GM08714 (cell line): ENCODE results near the gene UBE2QL1.

Source experiments
- H3K4me3 ChIP-seq: fragments of 200-500 bp; sonication (Bioruptor generic); 2 replicates; pipeline ENCODE4 v1.5.1; 2014; ENCODE audit warnings: mild to moderate bottlenecking, low read length, inconsistent platforms
- ZNF274 ChIP-seq: IDR thresholded peaks from 2 replicates; pipeline ENCODE4 v1.6.1; 2012; ENCODE audit warnings: mild to moderate bottlenecking, low read depth, low read length

Gene UBE2QL1

DNA sequence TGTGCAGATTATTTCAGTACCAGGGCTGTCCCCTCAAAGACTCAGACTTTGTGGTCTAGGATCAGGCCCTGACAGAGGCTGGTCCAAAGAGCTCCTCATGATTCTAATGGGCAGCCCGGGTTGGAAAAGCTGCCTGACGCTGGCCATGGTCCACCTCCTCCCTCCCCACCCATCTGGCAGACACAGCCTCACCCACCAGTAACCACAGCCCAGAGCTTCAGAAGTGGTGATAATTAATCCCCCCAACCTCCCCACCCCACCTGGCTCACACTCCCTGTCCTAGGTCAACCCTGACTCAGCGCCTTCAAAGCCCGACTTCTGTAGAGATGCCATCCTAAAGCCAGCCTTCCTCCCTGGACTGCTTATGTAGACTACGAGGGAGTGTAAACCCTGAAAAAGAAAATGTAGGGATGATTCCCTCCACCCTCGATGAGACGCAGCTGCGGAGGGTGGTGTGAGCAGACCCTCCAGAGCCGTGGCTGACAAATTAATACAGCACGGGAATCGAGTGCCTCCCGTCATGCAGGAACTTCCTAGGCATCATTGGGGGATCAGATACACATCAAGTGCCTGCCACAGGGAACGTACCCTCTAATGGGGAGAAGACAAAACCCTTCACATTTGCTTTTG is 7.0 kb downstream of the UBE2QL1 start:
- no peak for TF ChIP-seq ZNF274

DNA sequence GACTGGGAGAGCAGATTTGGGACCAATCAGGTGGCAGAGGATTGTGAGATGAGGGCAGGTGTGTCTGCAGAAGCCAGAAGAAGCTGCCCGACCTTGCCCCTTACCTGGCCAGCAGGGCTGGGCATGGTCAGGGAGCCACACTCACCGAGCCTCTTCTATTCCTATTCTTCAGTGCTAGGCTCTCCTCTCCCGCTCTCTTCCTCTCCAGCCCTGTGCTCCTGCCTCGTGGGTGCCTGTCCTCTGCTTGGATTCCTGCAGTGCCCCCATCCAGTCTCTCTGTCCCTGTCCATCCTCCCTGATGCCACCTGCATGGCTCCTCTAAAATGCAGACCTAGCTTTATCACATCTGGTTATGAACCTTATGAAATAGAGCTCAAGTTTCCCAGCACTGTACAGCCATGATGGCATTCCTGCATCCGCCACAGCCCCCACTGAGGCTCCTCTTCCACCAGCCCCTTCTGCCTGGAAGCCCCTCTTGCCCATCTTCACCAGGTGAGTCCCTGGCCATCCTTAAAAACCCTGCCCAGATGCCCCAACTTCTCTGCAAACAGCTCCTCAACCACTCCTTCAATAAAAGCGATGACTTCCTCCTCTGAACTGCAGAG is 8.2 kb downstream of the UBE2QL1 start:
- no peak for TF ChIP-seq ZNF274

More for the DNA sequence above, 7.0 kb downstream of the UBE2QL1 start:
- no peak overlapping the region for H3K4me3 ChIP-seq

DNA sequence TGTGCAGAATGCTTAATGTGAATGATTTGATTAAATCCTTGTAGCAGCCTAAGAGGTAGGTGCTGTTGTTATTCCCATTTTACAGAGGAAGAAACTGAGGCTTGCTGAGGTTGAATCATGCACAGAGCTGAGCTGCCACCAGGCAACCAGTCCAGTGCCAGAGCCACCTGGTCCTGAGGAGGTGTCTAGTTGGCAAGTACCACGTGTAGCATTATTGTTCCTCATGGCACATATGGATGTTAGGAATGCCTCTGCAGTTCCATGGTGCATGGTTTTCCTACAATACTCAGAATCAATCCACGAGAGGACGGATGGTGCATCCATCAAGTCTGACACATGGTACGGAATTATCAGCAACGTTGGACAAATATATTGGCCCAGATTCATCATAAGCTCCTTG is 8.9 kb downstream of the UBE2QL1 start:
- TF ChIP-seq ZNF274, result no peak

More for the DNA sequence above, 8.2 kb downstream of the UBE2QL1 start:
- H3K4me3 ChIP-seq, result no peak overlapping the region

DNA sequence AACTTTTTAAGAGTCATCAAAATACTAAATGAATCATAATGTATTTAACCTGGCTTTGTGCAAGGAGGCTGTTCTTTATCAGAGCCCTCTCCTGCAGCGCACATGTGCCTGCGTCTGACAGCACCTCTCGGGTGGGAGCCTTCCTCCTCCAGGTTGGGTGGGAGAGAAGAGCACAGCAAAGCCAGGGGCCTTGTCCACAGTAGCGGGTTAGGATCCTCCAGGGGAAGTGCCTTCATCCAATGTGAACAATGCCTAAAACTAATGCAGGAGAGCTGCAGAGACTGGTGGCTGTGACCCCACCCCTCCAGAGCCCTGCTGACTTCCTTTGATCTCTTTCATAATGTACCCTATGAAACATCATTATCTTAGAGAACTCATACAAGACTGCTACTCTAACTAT is 10.2 kb downstream of the UBE2QL1 start:
- TF ChIP-seq ZNF274, result no peak
- H3K4me3 ChIP-seq, result no peak overlapping the region

More for the DNA sequence above, 8.9 kb downstream of the UBE2QL1 start:
- H3K4me3 ChIP-seq, result no peak overlapping the region

DNA sequence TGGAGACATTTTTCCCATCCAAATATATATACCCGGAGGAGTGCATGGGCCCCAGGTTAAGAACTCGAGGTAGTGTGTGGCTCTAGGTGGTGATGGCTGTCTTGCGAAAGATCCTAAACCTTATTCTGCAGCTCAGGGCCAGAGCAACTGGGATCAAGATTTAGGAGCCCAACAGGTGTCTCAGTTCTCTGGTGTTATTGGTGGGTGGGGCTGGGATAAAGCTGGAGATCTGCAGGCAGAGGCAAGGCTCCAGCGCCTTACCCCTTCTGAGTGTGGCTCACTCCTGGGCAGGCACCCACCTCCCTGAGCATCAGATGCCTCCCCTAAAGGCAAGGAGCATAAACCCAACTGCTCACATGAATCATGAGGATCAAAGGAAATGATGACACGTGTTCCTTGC is 11.2 kb downstream of the UBE2QL1 start:
- no peak overlapping the region for H3K4me3 ChIP-seq
- TF ChIP-seq ZNF274, result no peak

DNA sequence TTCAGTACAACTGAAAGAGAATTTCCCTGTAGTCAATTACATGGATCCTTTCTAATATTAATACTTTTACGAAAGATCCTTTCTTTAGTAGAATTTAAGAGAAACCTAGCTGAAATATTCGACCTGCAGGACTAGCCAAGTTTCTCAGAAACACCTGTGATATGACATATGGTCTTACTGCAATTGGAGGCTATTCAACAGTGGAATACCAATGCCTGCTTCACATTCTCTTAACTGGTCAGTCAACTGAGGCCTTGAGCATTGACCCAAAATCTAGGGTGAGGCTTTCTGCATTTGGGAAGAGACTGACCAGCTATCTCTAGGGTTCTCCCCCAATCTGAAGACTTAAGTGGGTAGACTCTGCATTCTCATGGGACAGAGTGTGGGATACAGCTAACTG is 12.3 kb downstream of the UBE2QL1 start:
- no peak overlapping the region for H3K4me3 ChIP-seq
- TF ChIP-seq ZNF274, result no peak

DNA sequence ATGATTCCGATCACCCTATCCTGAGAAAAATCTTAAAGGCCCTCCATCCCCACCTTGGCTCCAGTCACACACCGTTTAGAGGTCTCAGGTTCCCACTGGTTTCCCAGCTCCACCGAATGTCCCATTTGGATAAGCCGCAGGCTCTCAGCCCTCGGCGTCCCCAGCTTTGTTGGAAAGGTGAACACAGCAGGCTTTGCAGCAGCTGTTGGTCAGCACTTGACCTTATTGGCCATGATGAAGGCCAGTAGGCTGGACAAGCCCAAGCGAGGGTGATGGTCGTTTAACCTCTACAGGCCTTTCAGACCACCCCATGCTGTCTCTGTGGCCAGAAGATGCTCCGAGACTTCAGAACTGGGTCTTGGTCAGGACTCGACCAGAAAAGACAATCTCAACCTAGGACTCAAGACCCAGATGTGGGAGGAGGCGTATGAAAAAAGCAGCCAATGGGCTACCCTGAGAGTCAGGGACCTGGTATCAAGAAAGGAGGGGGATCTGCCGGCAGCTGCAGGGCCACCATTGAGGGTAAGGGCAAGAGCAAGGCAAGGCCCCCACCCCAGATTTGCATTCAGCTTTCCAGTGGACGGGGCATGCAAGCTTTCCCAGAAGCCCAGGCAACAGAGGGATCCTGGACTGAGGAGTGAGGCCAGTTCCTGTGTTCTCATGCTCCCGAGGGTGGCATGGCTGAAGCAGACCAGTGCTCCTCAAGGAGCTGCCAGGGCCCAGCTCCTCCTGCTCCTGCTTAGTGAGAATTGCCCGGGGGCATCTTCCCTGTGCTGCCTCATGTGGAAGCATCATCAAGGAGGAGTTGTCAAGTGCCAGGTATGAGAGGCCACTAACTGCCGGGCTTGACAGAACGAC is 13.4 kb downstream of the UBE2QL1 start:
- no peak for TF ChIP-seq ZNF274
- H3K4me3 ChIP-seq, result no peak overlapping the region

DNA sequence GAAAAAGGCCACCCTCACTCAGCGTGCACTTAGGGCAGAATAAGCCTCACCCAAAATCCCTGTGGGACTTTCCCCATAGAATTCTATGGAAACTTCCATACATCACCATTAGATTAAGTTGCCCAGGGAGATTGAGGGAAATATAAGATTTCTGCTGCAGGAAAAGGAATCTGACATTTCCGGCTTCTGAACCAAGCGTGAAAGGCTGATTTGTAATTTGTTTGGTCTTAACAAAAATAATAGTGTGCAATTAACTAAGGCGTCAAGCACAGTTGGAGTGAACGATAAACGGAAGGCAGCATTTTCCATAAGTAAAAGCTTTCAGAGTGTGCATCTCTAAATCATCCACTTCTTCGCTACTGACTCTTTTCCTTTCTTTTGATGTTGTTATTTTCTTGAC is 14.0 kb downstream of the UBE2QL1 start:
- TF ChIP-seq ZNF274, result no peak
- no peak overlapping the region for H3K4me3 ChIP-seq

DNA sequence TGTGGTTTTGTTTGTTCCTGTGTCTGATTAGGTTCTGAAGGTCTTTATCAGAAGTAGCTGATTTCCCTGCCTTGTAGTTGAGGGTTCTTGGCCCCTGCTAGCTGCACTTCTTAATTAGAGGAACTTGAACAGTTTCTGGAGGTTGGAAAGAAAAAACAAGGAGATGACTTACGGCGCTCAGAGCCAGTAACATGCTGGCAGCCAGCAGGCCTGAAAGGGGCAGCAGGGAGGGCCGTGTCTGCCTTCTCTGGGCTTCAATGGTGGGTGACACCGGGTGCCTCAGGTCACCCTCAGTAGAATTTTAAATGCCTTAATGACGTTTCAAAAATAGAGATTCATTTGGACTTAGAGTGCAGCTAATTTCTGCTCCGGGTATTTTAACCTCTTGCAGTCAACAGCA is 15.8 kb downstream of the UBE2QL1 start:
- no peak overlapping the region for H3K4me3 ChIP-seq
- no peak for TF ChIP-seq ZNF274

DNA sequence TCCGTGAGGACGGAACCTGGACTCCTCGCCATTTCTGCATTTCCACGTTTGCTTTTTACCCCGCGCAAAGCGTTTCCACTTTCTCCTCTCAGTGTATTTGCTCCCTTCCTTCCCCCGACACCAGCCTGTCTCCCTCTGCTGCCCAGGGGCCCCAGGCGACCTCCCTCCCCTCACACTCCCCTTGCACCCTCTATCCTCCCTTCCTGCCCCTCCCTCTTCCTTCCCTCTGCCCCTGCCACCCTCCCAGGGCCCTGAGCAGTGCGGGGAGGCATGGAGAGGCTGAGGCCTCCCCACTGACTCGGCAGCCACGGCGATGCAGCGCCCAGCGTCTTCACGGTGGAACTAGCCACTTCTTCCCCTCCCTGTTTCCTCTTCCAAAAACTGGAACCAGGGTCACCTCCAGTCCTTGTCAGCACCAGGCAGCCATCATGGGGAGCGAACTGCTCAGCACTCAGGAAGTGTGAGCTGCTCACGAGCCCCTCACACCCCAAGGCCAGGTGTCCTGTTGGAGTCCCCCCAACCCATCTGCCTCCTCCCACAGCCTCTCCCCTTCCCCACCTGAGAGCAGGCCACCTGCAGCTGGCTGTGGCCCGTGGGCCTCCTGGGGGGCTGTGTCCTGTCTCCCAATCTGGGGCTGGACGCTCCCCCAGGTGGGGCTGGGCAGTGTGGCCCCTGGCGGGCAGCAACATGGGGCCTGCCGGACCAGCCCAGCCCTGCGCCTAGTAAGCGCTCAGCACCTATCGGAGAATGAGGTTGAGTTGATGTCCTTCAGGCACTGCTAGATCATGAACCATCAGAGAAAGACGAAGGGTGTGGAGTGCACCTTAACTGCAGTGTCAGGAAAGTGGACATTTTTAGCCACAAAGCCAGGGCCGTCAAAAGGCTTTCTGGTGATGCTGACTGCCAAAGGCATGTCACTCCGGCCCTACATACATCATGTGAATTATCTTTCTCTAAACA is 17.5 kb downstream of the UBE2QL1 start:
- no peak overlapping the region for H3K4me3 ChIP-seq
- no peak for TF ChIP-seq ZNF274

DNA sequence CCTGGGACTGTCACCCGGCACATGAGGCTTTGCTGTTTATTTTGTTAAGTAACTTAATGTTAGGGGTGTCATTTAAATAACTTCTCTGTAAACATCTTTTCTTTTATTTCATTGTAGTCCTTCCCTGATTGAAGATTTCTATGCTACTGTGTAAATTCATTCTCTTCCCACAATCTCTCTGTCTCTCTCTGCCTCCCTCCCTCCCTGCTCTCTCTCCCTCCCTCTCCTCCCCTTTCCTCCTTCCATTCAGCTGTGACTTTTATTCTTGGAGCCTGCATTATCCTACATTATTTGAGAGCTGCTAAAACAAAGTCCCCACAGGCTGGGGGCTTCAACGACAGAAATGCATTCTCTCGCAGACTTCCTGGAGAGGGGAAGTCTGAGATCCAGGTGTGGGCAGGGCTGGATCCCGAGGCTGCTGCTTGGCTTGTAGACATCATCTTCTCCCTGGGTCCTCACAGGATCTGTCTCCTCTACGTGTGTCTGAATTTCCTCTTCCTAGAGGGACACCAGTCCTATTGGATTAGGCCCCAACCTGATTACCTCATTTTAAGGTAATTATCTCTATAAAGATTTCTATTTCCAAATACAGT is 18.4 kb downstream of the UBE2QL1 start:
- H3K4me3 ChIP-seq, result no peak overlapping the region
- TF ChIP-seq ZNF274, result no peak

DNA sequence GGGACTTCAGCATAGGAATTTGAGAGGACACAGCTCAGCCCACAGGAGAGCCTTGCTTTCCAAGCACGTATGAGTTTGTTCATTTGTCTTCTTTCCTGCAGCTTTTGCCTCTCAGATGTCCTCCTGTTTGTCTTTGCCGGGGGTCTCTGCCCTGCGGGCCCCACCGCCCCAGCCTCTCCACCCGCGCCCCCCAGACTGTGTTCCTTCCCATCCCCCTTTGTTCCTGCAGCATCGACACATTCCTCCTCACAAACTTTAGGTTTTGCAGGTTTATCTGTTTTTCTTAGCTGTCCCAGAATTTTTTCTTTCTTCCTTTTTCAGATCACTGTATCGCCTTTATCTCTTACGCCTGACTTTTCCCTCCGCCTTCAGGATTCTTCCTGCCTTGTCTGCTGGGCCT is 18.9 kb downstream of the UBE2QL1 start:
- H3K4me3 ChIP-seq, result no peak overlapping the region
- no peak for TF ChIP-seq ZNF274

DNA sequence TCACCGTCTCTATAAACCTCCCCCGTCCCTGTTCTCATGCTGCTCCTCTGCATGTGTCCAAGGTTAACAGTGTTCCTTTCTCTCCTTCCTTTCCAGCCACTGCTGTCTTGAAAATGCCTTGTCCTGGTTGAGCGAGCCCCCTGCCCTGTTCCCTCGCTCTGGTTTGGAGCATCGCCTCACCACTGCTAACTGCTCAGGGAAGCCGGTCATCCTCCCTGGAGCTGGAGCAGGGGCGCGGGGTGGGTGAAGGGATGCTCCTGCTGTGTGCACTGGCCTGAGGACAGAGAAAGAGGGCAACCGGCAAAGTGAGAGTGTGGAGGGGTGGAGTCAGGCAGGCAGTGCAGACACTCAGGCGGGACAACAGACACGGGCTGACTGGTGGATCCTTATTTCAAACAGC is 19.4 kb downstream of the UBE2QL1 start:
- no peak for TF ChIP-seq ZNF274
- H3K4me3 ChIP-seq, result no peak overlapping the region
